Muscle of leg (tissue), 11 donors: ENCODE results near the gene ZNRD2. TPM values are rescaled to one million over a fixed set of nuclear protein-coding genes. Genes with fewer than 3 reads are reported as not detected.

Experiments used
- DNase-seq: peaks from one replicate; pipeline ENCODE4 v3.0.0; 2013
- H3K27ac ChIP-seq: one replicate; pipeline ENCODE4 v1.5.1; 2013; ENCODE audit warnings: mild to moderate bottlenecking, low read length, control low read depth
- H3K27me3 ChIP-seq: one replicate; pipeline ENCODE4 v1.6.1; 2013; ENCODE audit warnings: low read length; ENCODE audit not compliant: control insufficient read depth, insufficient read depth
- H3K36me3 ChIP-seq: one replicate; pipeline ENCODE4 v1.6.1; 2013; ENCODE audit warnings: low read length; ENCODE audit not compliant: control insufficient read depth, insufficient read depth
- H3K4me1 ChIP-seq: one replicate; pipeline ENCODE4 v1.6.1; 2013; ENCODE audit warnings: low read length; ENCODE audit not compliant: control insufficient read depth, insufficient read depth
- H3K4me3 ChIP-seq: one replicate; pipeline ENCODE4 v1.5.1; 2013; ENCODE audit warnings: low read length, control low read depth
- H3K9me3 ChIP-seq: replicated peaks from 2 replicates; pipeline ENCODE4 v1.6.1; 2013; ENCODE audit warnings: low read depth, low read length; ENCODE audit not compliant: control insufficient read depth
- WGBS: methylation state at CpG from one replicate; pipeline ENCODE4 v1.1.5; 2013; ENCODE audit warnings: missing lambda C conversion rate; ENCODE audit not compliant: insufficient coverage; 5-methylcytosine and 5-hydroxymethylcytosine counted together
- polyA plus RNA-seq, 8 donors: library from polyadenylated mRNA; unstranded; fragments of 120-200 nt; gene quantifications; one replicate each; pipeline versions ENCODE4 v1.2.1 to v1.2.3, GENCODE V29; 2013; ENCODE audit warnings: inconsistent platforms in 1 of 8, low replicate concordance in 1 of 8; ENCODE audit not compliant: insufficient read length in 8 of 8, insufficient read depth in 1 of 8
- total RNA-seq: library from RNA; stranded (reverse); fragments of 120-200 nt; gene quantifications from one replicate; pipeline ENCODE4 v1.2.4, GENCODE V29; 2013

Gene ZNRD2
- total and polyA plus RNA-seq, 9 donors, result 24.4 to 63.1 (median 56.5) TPM

DNA sequence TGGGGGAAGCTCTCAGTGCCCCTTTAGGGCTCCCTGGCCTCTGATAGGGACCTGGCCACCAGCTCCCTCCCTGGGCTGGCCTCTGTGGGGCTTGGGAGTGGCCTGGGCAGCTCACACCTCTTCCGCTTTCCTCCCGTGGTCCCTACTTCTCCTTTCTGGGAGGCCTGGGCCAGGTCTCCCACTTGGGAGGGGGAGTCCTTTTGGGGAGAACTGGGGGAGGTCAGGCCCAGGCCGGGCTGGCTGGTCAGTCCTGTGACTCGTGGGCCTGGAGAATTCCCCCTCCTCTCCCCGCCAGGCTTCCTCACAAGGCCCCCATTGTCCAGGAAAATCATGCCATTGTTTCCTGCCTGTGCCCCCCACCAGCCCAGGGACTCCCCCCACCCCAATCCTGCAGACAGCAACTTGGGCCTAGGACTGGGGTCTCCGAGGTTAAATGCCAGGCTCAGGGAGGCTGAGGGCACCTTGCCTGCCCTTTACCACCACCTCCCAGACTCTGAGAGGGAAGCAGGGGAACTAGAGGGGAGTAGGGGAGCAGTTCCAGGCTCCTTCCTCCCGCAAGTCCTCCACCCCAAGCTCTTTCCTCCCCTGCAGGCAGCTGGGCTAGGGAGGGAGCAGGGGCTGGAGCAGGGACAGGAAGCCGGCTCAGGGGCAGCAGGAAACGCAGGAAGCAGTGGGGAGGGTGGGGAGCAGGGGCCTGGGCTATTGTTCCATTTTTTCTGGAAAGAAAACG lies 40.9 kb downstream of the ZNRD2 start:
- Histone ChIP-seq H3K27me3 (no peaks in the 10 kb centered on the region), H3K36me3 (peaks cover 44% of the 10 kb centered on the region), H3K4me3 (peak overlapping the region; percentile 73), H3K27ac (peak overlapping the region; percentile 94), H3K9me3 (no peaks in the 10 kb centered on the region), H3K4me1 (peaks cover 64% of the 10 kb centered on the region)
- peak; percentile 76 for DNase-seq
- WGBS, result 33% methylated on average over 3 of the region's 10 CpGs

DNA sequence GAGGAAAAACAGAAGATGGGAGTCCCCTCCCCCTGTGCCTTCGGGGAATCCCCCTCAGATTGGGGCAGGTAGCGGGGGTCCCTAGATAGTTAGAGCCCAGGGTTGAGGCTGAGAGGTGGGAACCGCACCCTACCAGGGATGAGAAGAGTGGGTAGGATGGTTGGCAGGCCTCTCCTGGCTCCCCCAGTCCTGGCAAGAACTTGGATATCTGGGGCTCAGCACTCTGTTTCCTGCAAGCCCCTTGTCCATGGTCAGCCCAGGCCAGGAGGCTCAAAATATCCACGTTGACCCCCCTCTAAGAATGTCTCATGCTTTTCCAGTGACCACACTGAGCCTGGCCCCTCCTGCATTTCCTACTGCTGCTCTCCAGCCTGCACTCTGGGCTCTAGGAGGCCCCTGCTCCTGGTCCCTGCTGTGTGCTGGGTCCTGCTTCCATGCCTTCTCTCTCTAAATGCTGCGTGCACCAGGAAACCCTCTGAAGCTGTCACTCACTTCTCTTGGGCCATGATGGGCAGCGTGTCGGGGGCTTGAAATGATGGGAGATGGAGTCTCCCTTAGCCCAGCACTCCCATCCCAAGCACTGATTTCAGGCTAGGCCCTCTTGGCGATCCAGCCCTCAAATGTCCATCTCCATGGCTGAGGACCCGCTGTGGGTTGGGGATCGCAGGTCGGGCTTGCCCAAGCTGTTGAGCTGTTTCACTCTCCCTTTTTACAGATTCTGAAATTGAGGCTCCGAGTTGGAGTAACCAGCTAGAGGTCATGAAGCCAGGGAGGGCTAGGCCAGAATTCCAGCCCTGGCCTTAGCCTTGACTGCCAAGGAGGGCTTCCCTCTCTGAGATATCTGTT lies 41.7 kb downstream of the ZNRD2 start:
- H3K4me1 ChIP-seq, result peaks cover 66% of the 10 kb centered on the region
- H3K4me3 ChIP-seq, result peak overlapping the region; percentile 73
- no peaks in the 10 kb centered on the region for H3K9me3 ChIP-seq
- H3K36me3 ChIP-seq, result peaks cover 45% of the 10 kb centered on the region
- 68% methylated on average over 7 of the region's 12 CpGs for WGBS
- DNase-seq, result peak; percentile 47
- no peaks in the 10 kb centered on the region for H3K27me3 ChIP-seq
- peak overlapping the region; percentile 94 for H3K27ac ChIP-seq

DNA sequence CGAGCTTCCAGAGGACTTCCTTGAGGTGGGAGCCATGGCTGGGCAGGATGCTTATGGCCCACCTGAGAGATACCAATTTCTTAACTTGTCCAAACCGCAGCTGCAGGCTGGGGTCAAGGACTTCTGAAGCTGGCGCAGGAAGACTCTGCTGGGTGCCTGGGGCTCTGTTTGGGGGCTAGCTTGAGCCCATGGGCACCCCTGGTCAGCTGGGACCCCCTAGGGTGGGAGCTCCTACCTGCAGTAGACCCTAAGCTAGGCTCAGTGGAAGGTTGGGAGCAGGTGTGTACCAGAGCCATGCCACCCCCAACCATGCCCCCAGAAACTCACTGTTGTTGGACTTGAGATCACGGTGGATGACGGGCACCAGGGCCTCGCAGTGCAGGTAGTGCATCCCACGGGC lies 42.4 kb downstream of the ZNRD2 start:
- Histone ChIP-seq H3K9me3 (no peaks in the 10 kb centered on the region), H3K36me3 (peaks cover 49% of the 10 kb centered on the region), H3K27ac (peak overlapping the region; percentile 94), H3K4me3 (peak overlapping the region; percentile 73), H3K27me3 (no peaks in the 10 kb centered on the region), H3K4me1 (peaks cover 65% of the 10 kb centered on the region)
- DNase-seq, result no peak
- 60% methylated on average over 6 of the region's 7 CpGs for WGBS

GRCh38 chr11:65613091-65613928 lies 43.0 kb downstream of the ZNRD2 start:
- Histone ChIP-seq H3K9me3 (no peaks in the 10 kb centered on the region), H3K27ac (peak overlapping the region; percentile 94), H3K36me3 (peaks cover 50% of the 10 kb centered on the region), H3K4me1 (peaks cover 59% of the 10 kb centered on the region), H3K27me3 (no peaks in the 10 kb centered on the region), H3K4me3 (peak overlapping the region; percentile 73)
- WGBS, result 27% methylated on average over 32 of the region's 43 CpGs
- DNase-seq, result peak; percentile 39

- WGBS, result under 1% methylated on average over 55 of the region's 55 CpGs
- Histone ChIP-seq H3K27me3 (no peaks in the 10 kb centered on the region), H3K4me3 (peak within 1 kb of the TSS; percentile 82), H3K27ac (peak within 1 kb of the TSS; percentile 94), H3K4me1 (peaks cover 47% of the 10 kb centered on the region), H3K9me3 (no peaks in the 10 kb centered on the region), H3K36me3 (peaks cover 56% of the 10 kb centered on the region)
- DNase-seq, result peak; percentile 100
Measured at GRCh38 chr11:65615229-65615949, 45.1 kb downstream of the ZNRD2 start, which contains the start of gene PCNX3. PCNX3 (plus strand) TSS chr11:65615776; CDS start chr11:65616312, 536 bp downstream.

DNA sequence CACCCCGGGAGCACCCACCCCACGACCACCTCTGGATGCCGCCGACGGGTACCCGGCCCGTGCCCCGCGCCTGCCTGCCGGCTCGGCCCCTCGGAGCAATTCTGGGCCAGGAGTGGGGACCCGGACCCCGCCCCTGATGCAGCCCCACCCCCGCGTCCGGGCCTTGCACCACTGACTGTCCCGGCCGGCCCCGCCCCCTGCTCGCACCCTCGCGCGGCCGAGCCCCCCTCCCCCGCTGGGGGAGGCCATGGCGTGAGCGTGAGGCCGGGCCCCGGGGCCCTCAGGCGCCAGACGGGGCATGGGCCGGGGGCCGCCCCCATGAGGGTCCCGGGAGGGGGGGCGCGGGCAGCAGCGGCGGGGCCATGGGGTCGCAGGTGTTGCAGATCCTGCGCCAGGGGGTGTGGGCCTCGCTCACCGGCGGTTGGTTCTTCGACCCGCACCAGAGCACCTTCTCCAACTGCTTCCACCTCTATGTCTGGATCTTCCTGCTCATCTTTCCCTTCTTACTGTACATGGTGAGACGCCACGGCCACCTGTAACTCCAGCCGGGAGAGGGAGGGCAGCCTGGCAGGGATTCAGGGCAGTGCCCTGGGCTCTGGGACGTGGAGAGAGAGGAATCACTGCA lies 45.8 kb downstream of the ZNRD2 start:
- DNase-seq, result no peak
- Histone ChIP-seq H3K36me3 (peaks cover 57% of the 10 kb centered on the region), H3K9me3 (no peaks in the 10 kb centered on the region), H3K27ac (peak overlapping the region; percentile 85), H3K4me3 (peak overlapping the region; percentile 82), H3K4me1 (peaks cover 40% of the 10 kb centered on the region), H3K27me3 (no peaks in the 10 kb centered on the region)
- WGBS, result 0% methylated on average over 37 of the region's 50 CpGs

- no peaks in the 10 kb centered on the region for H3K9me3 ChIP-seq
- peaks cover 62% of the 10 kb centered on the region for H3K36me3 ChIP-seq
- H3K27ac ChIP-seq, result no peak overlapping the region
- peak overlapping the region; percentile 82 for H3K4me3 ChIP-seq
- peaks cover 35% of the 10 kb centered on the region for H3K4me1 ChIP-seq
- no peaks in the 10 kb centered on the region for H3K27me3 ChIP-seq
- DNase-seq, result no peak
- WGBS, result 81% methylated on average over 8 of the region's 10 CpGs
Measured at GRCh38 chr11:65616575-65617001, 46.3 kb downstream of the ZNRD2 start.

- no peak overlapping the region for H3K4me3 ChIP-seq
- no peak for DNase-seq
- H3K36me3 ChIP-seq, result peaks cover 64% of the 10 kb centered on the region
- H3K27ac ChIP-seq, result no peak overlapping the region
- no peaks in the 10 kb centered on the region for H3K9me3 ChIP-seq
- WGBS, result 87% methylated on average over 17 of the region's 17 CpGs
- no peaks in the 10 kb centered on the region for H3K27me3 ChIP-seq
- peaks cover 28% of the 10 kb centered on the region for H3K4me1 ChIP-seq
Measured at GRCh38 chr11:65617136-65617850, 47.0 kb downstream of the ZNRD2 start.
